ENCODE results near the gene SGPP2.

Gene SGPP2

GRCh38 chr2:222604749-222605515 lies 180.6 kb downstream of the SGPP2 start:
- no peak for DNase-seq (ENCODE audit: low spot score)
- Histone ChIP-seq H3K4me1 (ENCODE audit: insufficient read depth, poor library complexity, severe bottlenecking) (no peaks in the 10 kb centered on the region), H3K27me3 (ENCODE audit: insufficient read depth, poor library complexity, severe bottlenecking) (no peaks in the 10 kb centered on the region), H3K9me3 (ENCODE audit: severe bottlenecking) (no peaks in the 10 kb centered on the region), H3K36me3 (ENCODE audit: low read depth) (peaks cover 66% of the 10 kb centered on the region), H3K4me3 (ENCODE audit: severe bottlenecking) (no peak overlapping the region), H3K27ac (ENCODE audit: poor library complexity, severe bottlenecking) (no peak overlapping the region)
- no peak for ATAC-seq (ENCODE audit: low read depth)
- no peak for TF ChIP-seq CTCF (IDR thresholded peaks at IDR 0.05; ENCODE audit: poor library complexity, severe bottlenecking)

GRCh38 chr2:222606306-222606705 lies 182.0 kb downstream of the SGPP2 start:
- Histone ChIP-seq H3K9me3 (ENCODE audit: severe bottlenecking) (no peaks in the 10 kb centered on the region), H3K36me3 (ENCODE audit: low read depth) (peaks cover 63% of the 10 kb centered on the region), H3K27me3 (ENCODE audit: insufficient read depth, poor library complexity, severe bottlenecking) (no peaks in the 10 kb centered on the region), H3K4me3 (ENCODE audit: severe bottlenecking) (no peak overlapping the region), H3K27ac (ENCODE audit: poor library complexity, severe bottlenecking) (no peak overlapping the region), H3K4me1 (ENCODE audit: insufficient read depth, poor library complexity, severe bottlenecking) (no peaks in the 10 kb centered on the region)
- ATAC-seq (ENCODE audit: low read depth) (no peak), DNase-seq (ENCODE audit: low spot score) (no peak)
- TF ChIP-seq CTCF (IDR thresholded peaks at IDR 0.05; ENCODE audit: poor library complexity, severe bottlenecking), result no peak

GRCh38 chr2:222608081-222608480 lies 183.7 kb downstream of the SGPP2 start:
- no peak for ATAC-seq (ENCODE audit: low read depth)
- DNase-seq (ENCODE audit: low spot score), result no peak
- Histone ChIP-seq H3K4me1 (ENCODE audit: insufficient read depth, poor library complexity, severe bottlenecking) (no peaks in the 10 kb centered on the region), H3K9me3 (ENCODE audit: severe bottlenecking) (no peaks in the 10 kb centered on the region), H3K27ac (ENCODE audit: poor library complexity, severe bottlenecking) (no peak overlapping the region), H3K36me3 (ENCODE audit: low read depth) (peaks cover 67% of the 10 kb centered on the region), H3K4me3 (ENCODE audit: severe bottlenecking) (no peak overlapping the region), H3K27me3 (ENCODE audit: insufficient read depth, poor library complexity, severe bottlenecking) (no peaks in the 10 kb centered on the region)
- TF ChIP-seq CTCF (IDR thresholded peaks at IDR 0.05; ENCODE audit: poor library complexity, severe bottlenecking), result no peak

GRCh38 chr2:222609381-222609780 lies 185.0 kb downstream of the SGPP2 start:
- Histone ChIP-seq H3K4me1 (ENCODE audit: insufficient read depth, poor library complexity, severe bottlenecking) (no peaks in the 10 kb centered on the region), H3K9me3 (ENCODE audit: severe bottlenecking) (no peaks in the 10 kb centered on the region), H3K27me3 (ENCODE audit: insufficient read depth, poor library complexity, severe bottlenecking) (no peaks in the 10 kb centered on the region), H3K4me3 (ENCODE audit: severe bottlenecking) (no peak overlapping the region), H3K36me3 (ENCODE audit: low read depth) (peaks cover 77% of the 10 kb centered on the region), H3K27ac (ENCODE audit: poor library complexity, severe bottlenecking) (no peak overlapping the region)
- 0 out of 3 replicates have a peak, but pooled peaks have one; percentile 17 for ATAC-seq (ENCODE audit: low read depth)
- no peak for DNase-seq (ENCODE audit: low spot score)
- no peak for TF ChIP-seq CTCF (IDR thresholded peaks at IDR 0.05; ENCODE audit: poor library complexity, severe bottlenecking)
